ENCODE data around the gene ALG1. TPM values are rescaled to one million over a fixed set of nuclear protein-coding genes. Genes with fewer than 3 reads are reported as not detected.

Gene ALG1
- polyA plus RNA-seq, 1 donor (not counting 4 experiments of a cell fraction or from before 2014, with no cell fraction given): 25.8 TPM

DNA sequence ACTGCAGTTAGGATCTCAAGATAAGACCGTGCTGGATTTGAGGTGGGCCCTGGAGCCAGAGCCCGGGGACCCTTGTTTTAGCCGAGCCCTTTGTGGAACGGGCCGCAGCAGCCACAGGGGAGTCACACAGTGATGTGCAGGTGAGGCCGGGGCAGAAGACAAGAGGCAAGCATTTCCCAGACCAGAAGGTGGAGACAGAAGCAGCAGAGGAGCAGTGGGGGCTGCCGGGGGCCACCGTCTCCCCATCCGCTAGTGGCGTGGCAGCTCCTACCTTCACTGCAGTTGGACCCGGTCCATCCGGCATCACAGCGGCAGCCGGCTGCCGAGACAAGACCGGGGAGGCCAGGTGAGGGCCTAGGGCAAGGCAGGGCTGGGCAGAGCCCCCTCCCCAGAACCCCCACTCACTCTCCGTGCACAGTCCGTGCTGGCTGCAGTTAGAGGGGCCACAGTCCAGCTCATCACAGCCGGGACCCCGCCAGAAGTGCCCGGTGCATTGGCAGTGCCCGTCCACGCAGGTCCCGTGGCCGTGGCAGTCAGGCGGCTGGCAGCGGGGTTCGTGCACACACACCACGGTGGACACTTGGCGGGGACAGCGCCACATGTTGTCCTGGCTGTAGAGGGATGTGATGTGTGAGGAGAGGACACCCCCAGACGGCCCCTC lies 43.9 kb upstream of the ALG1 start:
- Histone ChIP-seq H3K79me2 (ENCODE audit: control insufficient read depth, insufficient read depth, low read length) (no peaks in the 10 kb centered on the region), H3K4me1 (ENCODE audit: control insufficient read depth, extremely low read depth, insufficient read depth, low read length) (peaks cover 2% of the 10 kb centered on the region), H2AFZ (ENCODE audit: control insufficient read depth, low read length) (no peak overlapping the region), H3K4me3 (ENCODE audit: control insufficient read depth in 2 of 3, extremely low read depth in 1 of 3, insufficient read depth in 2 of 3, low read depth in 1 of 3, low read length in 3 of 3) (no peak overlapping the region), H3K4me2 (ENCODE audit: control insufficient read depth, extremely low read depth, insufficient read depth, low read depth, low read length) (no peak overlapping the region), H3K27me3 (ENCODE audit: control insufficient read depth, extremely low read depth, insufficient read depth, low read length) (no peaks in the 10 kb centered on the region), H3K27ac (ENCODE audit: control insufficient read depth, insufficient read depth, low read length) (no peak overlapping the region), H3K36me3 (ENCODE audit: control insufficient read depth in 2 of 2, extremely low read depth in 1 of 2, insufficient read depth in 2 of 2, low read length in 2 of 2) (peaks cover 0 to 4% of the 10 kb centered on the region in 2 experiments), H3K9ac (ENCODE audit: control insufficient read depth, extremely low read depth, insufficient read depth, low read length) (no peak overlapping the region), H3K9me3 (ENCODE audit: control insufficient read depth, low read depth, low read length) (no peaks in the 10 kb centered on the region), H3K9me1 (ENCODE audit: control insufficient read depth, extremely low read depth, insufficient read depth, low read length) (no peaks in the 10 kb centered on the region), H4K20me1 (ENCODE audit: control insufficient read depth, extremely low read depth, insufficient read depth, low read length) (no peaks in the 10 kb centered on the region)
- DNase-seq (ENCODE audit: low read depth, low spot score) (no peak), FAIRE-seq (no peak)
- TF ChIP-seq EZH2 (IDR thresholded peaks at IDR 0.05; ENCODE audit: low read length): no peak
- TF ChIP-seq, protein P1, sequence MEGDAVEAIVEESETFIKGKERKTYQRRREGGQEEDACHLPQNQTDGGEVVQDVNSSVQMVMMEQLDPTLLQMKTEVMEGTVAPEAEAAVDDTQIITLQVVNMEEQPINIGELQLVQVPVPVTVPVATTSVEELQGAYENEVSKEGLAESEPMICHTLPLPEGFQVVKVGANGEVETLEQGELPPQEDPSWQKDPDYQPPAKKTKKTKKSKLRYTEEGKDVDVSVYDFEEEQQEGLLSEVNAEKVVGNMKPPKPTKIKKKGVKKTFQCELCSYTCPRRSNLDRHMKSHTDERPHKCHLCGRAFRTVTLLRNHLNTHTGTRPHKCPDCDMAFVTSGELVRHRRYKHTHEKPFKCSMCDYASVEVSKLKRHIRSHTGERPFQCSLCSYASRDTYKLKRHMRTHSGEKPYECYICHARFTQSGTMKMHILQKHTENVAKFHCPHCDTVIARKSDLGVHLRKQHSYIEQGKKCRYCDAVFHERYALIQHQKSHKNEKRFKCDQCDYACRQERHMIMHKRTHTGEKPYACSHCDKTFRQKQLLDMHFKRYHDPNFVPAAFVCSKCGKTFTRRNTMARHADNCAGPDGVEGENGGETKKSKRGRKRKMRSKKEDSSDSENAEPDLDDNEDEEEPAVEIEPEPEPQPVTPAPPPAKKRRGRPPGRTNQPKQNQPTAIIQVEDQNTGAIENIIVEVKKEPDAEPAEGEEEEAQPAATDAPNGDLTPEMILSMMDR (optimal IDR thresholded peaks at IDR 0.05 in 1 of 3, IDR thresholded peaks at IDR 0.05 in 1 of 3, conservative IDR thresholded peaks at IDR 0.05 in 1 of 3; ENCODE audit: extremely low read depth in 1 of 3, insufficient read depth in 2 of 3, low read length in 3 of 3): no peak
- dilution Hi-C loops (cut with MboI; ENCODE audit: extremely low pct_ligation_motif_present, low sequenced_read_pairs): no loop called here

DNA sequence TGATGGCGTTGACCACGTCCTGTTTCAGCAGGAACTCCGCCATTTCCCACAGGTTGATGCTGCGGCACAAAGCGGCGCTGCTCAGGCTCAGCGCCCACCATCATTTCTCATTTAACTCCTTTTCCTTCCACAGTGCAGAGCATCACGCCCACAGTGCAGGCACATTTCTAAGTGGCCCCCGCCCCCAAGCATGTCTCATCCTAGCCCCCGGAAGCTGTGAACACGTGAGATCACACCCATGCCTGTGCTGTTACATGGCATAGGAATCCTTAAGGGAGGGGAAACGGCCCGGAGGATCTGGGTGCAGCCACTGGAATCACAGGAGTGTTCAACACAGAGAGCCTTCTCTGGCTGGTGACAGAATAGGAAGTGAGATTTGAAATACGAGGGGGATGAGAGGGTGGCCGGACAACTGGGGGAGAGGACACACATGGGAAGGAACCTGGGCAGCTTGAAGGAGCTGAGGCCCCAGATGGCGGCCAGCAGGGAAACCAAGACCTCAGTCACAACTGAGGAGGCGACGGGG lies 42.6 kb upstream of the ALG1 start:
- Histone ChIP-seq H3K4me3 (ENCODE audit: control insufficient read depth in 2 of 3, extremely low read depth in 1 of 3, insufficient read depth in 2 of 3, low read depth in 1 of 3, low read length in 3 of 3) (no peak overlapping the region), H3K27me3 (ENCODE audit: control insufficient read depth, extremely low read depth, insufficient read depth, low read length) (no peaks in the 10 kb centered on the region), H3K79me2 (ENCODE audit: control insufficient read depth, insufficient read depth, low read length) (no peaks in the 10 kb centered on the region), H3K27ac (ENCODE audit: control insufficient read depth, insufficient read depth, low read length) (no peak overlapping the region), H3K36me3 (ENCODE audit: control insufficient read depth in 2 of 2, extremely low read depth in 1 of 2, insufficient read depth in 2 of 2, low read length in 2 of 2) (peaks cover 0 to 4% of the 10 kb centered on the region in 2 experiments), H3K4me1 (ENCODE audit: control insufficient read depth, extremely low read depth, insufficient read depth, low read length) (peaks cover 7% of the 10 kb centered on the region), H3K9me1 (ENCODE audit: control insufficient read depth, extremely low read depth, insufficient read depth, low read length) (no peaks in the 10 kb centered on the region), H4K20me1 (ENCODE audit: control insufficient read depth, extremely low read depth, insufficient read depth, low read length) (no peaks in the 10 kb centered on the region), H2AFZ (ENCODE audit: control insufficient read depth, low read length) (no peak overlapping the region), H3K9me3 (ENCODE audit: control insufficient read depth, low read depth, low read length) (no peaks in the 10 kb centered on the region), H3K9ac (ENCODE audit: control insufficient read depth, extremely low read depth, insufficient read depth, low read length) (no peak overlapping the region), H3K4me2 (ENCODE audit: control insufficient read depth, extremely low read depth, insufficient read depth, low read depth, low read length) (no peak overlapping the region)
- TF ChIP-seq, protein P1 (optimal IDR thresholded peaks at IDR 0.05 in 1 of 3, IDR thresholded peaks at IDR 0.05 in 1 of 3, conservative IDR thresholded peaks at IDR 0.05 in 1 of 3; ENCODE audit: extremely low read depth in 1 of 3, insufficient read depth in 2 of 3, low read length in 3 of 3): no peak
- TF ChIP-seq EZH2 (IDR thresholded peaks at IDR 0.05; ENCODE audit: low read length): no peak
- dilution Hi-C loops (cut with MboI; ENCODE audit: extremely low pct_ligation_motif_present, low sequenced_read_pairs): no loop called here
- DNase-seq (ENCODE audit: low read depth, low spot score): no peak
- FAIRE-seq: no peak

All from keratinocyte (primary cell).